Aorta (tissue), 5 donors: ENCODE data around the gene PLPP1. TPM values are rescaled to one million over a fixed set of nuclear protein-coding genes. Genes with fewer than 3 reads are reported as not detected.

Experiments used
- ATAC-seq: fragments of 200-7000 bp; cut with Tn5 transposase; one replicate; pipeline ENCODE4 v1.9.1; 2022; ENCODE audit warnings: moderate library complexity; ENCODE audit not compliant: low FRiP score
- DNase-seq, 2 donors: peaks; one replicate each; pipeline ENCODE4 v3.0.0-alpha.2; 2020
- H3K27ac ChIP-seq, 2 donors: one replicate each; pipeline ENCODE4 v1.5.1; 2013; ENCODE audit warnings: low read length in 2 of 2, mild to moderate bottlenecking in 2 of 2, moderate library complexity in 2 of 2, control low read depth in 1 of 2, inconsistent platforms in 1 of 2, low read depth in 1 of 2
- H3K27me3 ChIP-seq, 2 donors: one replicate each; pipeline ENCODE4 v1.6.1; 2013; ENCODE audit warnings: control low read depth in 1 of 2, low read length in 1 of 2, mild to moderate bottlenecking in 1 of 2, moderate library complexity in 1 of 2; ENCODE audit not compliant: insufficient read depth in 2 of 2, control insufficient read depth in 1 of 2
- H3K36me3 ChIP-seq, 2 donors: one replicate each; pipeline ENCODE4 v1.6.1; 2013; ENCODE audit warnings: control low read depth in 1 of 2, low read length in 1 of 2, mild to moderate bottlenecking in 1 of 2; ENCODE audit not compliant: insufficient read depth in 2 of 2, control insufficient read depth in 1 of 2
- H3K4me1 ChIP-seq, 2 donors: one replicate each; pipeline ENCODE4 v1.6.1; 2013; ENCODE audit warnings: low read length in 2 of 2, control low read depth in 1 of 2, mild to moderate bottlenecking in 1 of 2, moderate library complexity in 1 of 2; ENCODE audit not compliant: insufficient read depth in 2 of 2, control insufficient read depth in 1 of 2
- H3K4me3 ChIP-seq, 2 donors: one replicate each; pipeline ENCODE4 v1.5.1; 2013; ENCODE audit warnings: low read length in 2 of 2, control low read depth in 1 of 2, mild to moderate bottlenecking in 1 of 2
- H3K9me3 ChIP-seq: one replicate; pipeline ENCODE4 v1.6.1; 2013; ENCODE audit warnings: mild to moderate bottlenecking, low read length; ENCODE audit not compliant: control insufficient read depth
- WGBS, 2 donors: extraction: QIAGEN DNeasy Blood & Tissue Kit; methylation state at CpG; one replicate each; pipeline ENCODE4 v1.1.7; 2013; 5-methylcytosine and 5-hydroxymethylcytosine counted together
- intact Hi-C, 2 donors: fragments of 100-400 bp; cut with DNase I; formaldehyde crosslinking; loops; one replicate each; pipeline versions ENCODE4 v1.14.2 to v1.15.0; 2022
- polyA plus RNA-seq, 2 donors: library from polyadenylated mRNA; stranded (reverse); fragments of 200-250 nt; gene quantifications; one replicate each; pipeline ENCODE4 v1.2.3, GENCODE V29; 2013
- total RNA-seq, 2 donors: library from RNA; stranded (reverse); fragmentation: NEBNext Ultra II Directional; extraction: Animal tissue kit (Norgen Biotek cat#: 25700); gene quantifications; one replicate each; pipeline ENCODE4 v1.2.1, GENCODE V29; 2021
- donor health status: healthy with polysubstance abuse.
- donor health status: Bipolar disorder and iron deficiency.
- donor health status: DM: no; HTN: no; CAD: no.
- donor health status: DM: no; HTN: no; CAD: no.
- donor health status: DM: yes; HTN: yes; CAD: no.

Gene PLPP1
- total and polyA plus RNA-seq, 4 donors: 104 to 535 (median 170) TPM

GRCh38 chr5:55391707-55392106, 143.1 kb downstream of the PLPP1 start:
- no peak for DNase-seq
- no peaks in the 10 kb centered on the region for H3K27me3 ChIP-seq
- ATAC-seq: no peak
- H3K4me1 ChIP-seq: no peaks in the 10 kb centered on the region
- no peak overlapping the region for H3K27ac ChIP-seq
- H3K4me3 ChIP-seq: no peak overlapping the region
- peaks cover 0 to 6% of the 10 kb centered on the region in 2 donors for H3K36me3 ChIP-seq
- intact Hi-C loops: no loop called here
- 96 to 98% methylated on average over 2 of the region's 2 CpGs for WGBS, 2 donors
- peaks cover 3% of the 10 kb centered on the region for H3K9me3 ChIP-seq

- no peak for ATAC-seq
- H3K4me3 ChIP-seq: no peak overlapping the region
- H3K36me3 ChIP-seq: peaks cover 2 to 6% of the 10 kb centered on the region in 2 donors
- H3K27me3 ChIP-seq: no peaks in the 10 kb centered on the region
- H3K9me3 ChIP-seq: peaks cover 4% of the 10 kb centered on the region
- 94 to 97% methylated on average over 2 of the region's 2 CpGs for WGBS, 2 donors
- H3K4me1 ChIP-seq: no peaks in the 10 kb centered on the region
- DNase-seq: no peak
- intact Hi-C loops: no loop called here
- no peak overlapping the region for H3K27ac ChIP-seq
Measured at GRCh38 chr5:55387865-55388264, 146.9 kb downstream of the PLPP1 start.

GRCh38 chr5:55386356-55386755, 148.4 kb downstream of the PLPP1 start:
- 70 to 85% methylated on average over 1 of the region's 1 CpG for WGBS, 2 donors
- Histone ChIP-seq H3K4me3 (no peak overlapping the region), H3K27me3 (no peaks in the 10 kb centered on the region), H3K27ac (no peak overlapping the region), H3K36me3 (peaks cover 1 to 2% of the 10 kb centered on the region in 2 donors), H3K9me3 (peaks cover 1% of the 10 kb centered on the region), H3K4me1 (no peaks in the 10 kb centered on the region)
- ATAC-seq (no peak), DNase-seq (no peak)
- intact Hi-C loops: no loop called here

- no peaks in the 10 kb centered on the region for H3K27me3 ChIP-seq
- ATAC-seq: no peak
- no peak overlapping the region for H3K4me3 ChIP-seq
- no peak overlapping the region for H3K27ac ChIP-seq
- 53 to 58% methylated on average over 3 of the region's 3 CpGs for WGBS, 2 donors
- peaks cover 1% of the 10 kb centered on the region for H3K9me3 ChIP-seq
- H3K36me3 ChIP-seq: peaks cover 1 to 2% of the 10 kb centered on the region in 2 donors
- intact Hi-C loops: no loop called here
- no peaks in the 10 kb centered on the region for H3K4me1 ChIP-seq
- DNase-seq: no peak
Measured at GRCh38 chr5:55385846-55386245, 148.9 kb downstream of the PLPP1 start.

- WGBS, 2 donors: 100% methylated on average over 1 of the region's 1 CpG
- no peak overlapping the region for H3K4me3 ChIP-seq
- intact Hi-C loops: no loop called here
- H3K36me3 ChIP-seq: peaks cover 1 to 2% of the 10 kb centered on the region in 2 donors
- H3K27me3 ChIP-seq: no peaks in the 10 kb centered on the region
- no peak overlapping the region for H3K27ac ChIP-seq
- H3K4me1 ChIP-seq: no peaks in the 10 kb centered on the region
- ATAC-seq (no peak), DNase-seq (no peak)
- peaks cover 1% of the 10 kb centered on the region for H3K9me3 ChIP-seq
Measured at GRCh38 chr5:55385227-55385626, 149.5 kb downstream of the PLPP1 start.

GRCh38 chr5:55384072-55384471, 150.7 kb downstream of the PLPP1 start:
- peaks cover 0 to 2% of the 10 kb centered on the region in 2 donors for H3K36me3 ChIP-seq
- WGBS, 2 donors: 98 to 100% methylated on average over 2 of the region's 2 CpGs
- ATAC-seq: no peak

GRCh38 chr5:55383254-55383653, 151.5 kb downstream of the PLPP1 start:
- no peaks in the 10 kb centered on the region for H3K27me3 ChIP-seq

More at GRCh38 chr5:55384072-55384471, 150.7 kb downstream of the PLPP1 start:
- no peaks in the 10 kb centered on the region for H3K4me1 ChIP-seq
- no peak overlapping the region for H3K27ac ChIP-seq
- H3K27me3 ChIP-seq: no peaks in the 10 kb centered on the region
- intact Hi-C loops: no loop called here
- no peak overlapping the region for H3K4me3 ChIP-seq
- peaks cover 1% of the 10 kb centered on the region for H3K9me3 ChIP-seq
- no peak for DNase-seq

GRCh38 chr5:55377810-55378209, 157.0 kb downstream of the PLPP1 start:
- no peak overlapping the region for H3K4me3 ChIP-seq
- no peaks in the 10 kb centered on the region for H3K9me3 ChIP-seq
- H3K27me3 ChIP-seq: no peaks in the 10 kb centered on the region
- no peak overlapping the region for H3K27ac ChIP-seq
- H3K4me1 ChIP-seq: no peaks in the 10 kb centered on the region
- 86 to 94% methylated on average over 1 of the region's 1 CpG for WGBS, 2 donors
- DNase-seq (no peak), ATAC-seq (no peak)
- intact Hi-C loops: no loop called here
- H3K36me3 ChIP-seq: peaks cover 2 to 5% of the 10 kb centered on the region in 2 donors

More at GRCh38 chr5:55383254-55383653, 151.5 kb downstream of the PLPP1 start:
- Histone ChIP-seq H3K27ac (no peak overlapping the region), H3K9me3 (peaks cover 1% of the 10 kb centered on the region), H3K36me3 (peaks cover 0 to 2% of the 10 kb centered on the region in 2 donors), H3K4me3 (no peak overlapping the region), H3K4me1 (no peaks in the 10 kb centered on the region)
- intact Hi-C loops: no loop called here
- ATAC-seq: no peak
- no peak for DNase-seq
